Activated T-cell treated with anti-CD3 and anti-CD28 coated beads, Interleukin-2, amount 50 U/mL, for 48 hours (primary cell): ENCODE data around the gene ZNF605.
"Not testable (repeated sequence)": the region's sequence is repeated elsewhere in the genome, so short reads cannot be mapped to it uniquely, and the experiment has no call there.

Experiments used
- DNase-seq, 2 experiments: peaks; one replicate each; pipeline ENCODE4 v3.0.0-alpha.2; 2020

The ZNF605 gene

GRCh38 chr12:132904718-132905328 lies 51.3 kb downstream of the ZNF605 start:
- DNase-seq, result peak; percentile 94 to 95

GRCh38 chr12:132899033-132899432 lies 57.1 kb downstream of the ZNF605 start:
- DNase-seq, result no peak

GRCh38 chr12:132888852-132889251 lies 67.3 kb downstream of the ZNF605 start:
- DNase-seq, result no peak

- peak; percentile 92 to 95 for DNase-seq
Observed at GRCh38 chr12:132887513-132888351, 68.4 kb downstream of the ZNF605 start, which contains the start of gene CHFR. Gene CHFR, minus strand, starts transcription at chr12:132887605. Its CDS starts 277 bp downstream, at chr12:132887328.

DNA sequence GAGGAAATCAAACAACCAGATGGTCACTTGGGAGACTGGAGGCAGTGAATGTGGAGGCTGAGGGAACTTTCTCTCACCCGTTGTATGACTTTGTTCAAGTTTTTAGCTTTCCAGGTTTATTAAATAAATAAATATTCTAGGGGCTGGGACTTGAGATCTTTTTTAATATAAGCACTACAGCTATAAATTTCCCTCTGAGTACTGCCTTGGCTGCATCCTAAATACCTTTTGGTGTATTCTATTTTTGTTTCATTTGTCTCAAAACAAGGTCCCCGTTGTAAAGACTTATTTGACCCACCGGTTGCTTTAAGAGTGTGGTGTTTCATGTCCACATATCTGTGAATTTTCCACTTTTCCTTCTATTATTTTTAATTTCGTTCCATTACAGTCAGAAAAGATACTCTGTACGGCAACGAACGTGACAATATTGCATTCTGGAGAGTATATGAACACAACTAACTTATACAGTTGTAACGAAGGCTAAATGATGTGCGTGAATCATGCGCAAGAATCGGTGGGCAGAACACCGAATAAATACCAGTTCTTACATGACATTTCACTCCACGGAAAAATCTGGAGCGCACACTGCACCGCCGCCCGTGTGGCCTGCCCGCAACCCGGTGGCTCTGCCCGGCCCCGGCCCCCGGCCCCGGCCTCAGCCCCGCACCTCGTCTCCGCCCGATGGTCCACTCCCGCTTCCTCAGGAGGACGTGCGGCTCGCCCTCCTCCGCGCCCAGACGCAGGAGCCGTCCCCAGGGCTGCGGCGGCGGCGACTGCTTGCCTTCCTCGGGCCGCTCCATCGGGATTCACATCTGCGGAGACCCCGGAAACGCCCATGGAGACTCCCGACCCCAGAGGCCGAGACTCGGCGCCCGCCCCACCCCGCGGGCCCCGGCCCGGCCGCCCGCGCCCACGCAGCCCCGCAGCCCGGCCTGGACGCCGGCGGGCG lies 69.3 kb downstream of the ZNF605 start:
- no peak for DNase-seq

GRCh38 chr12:132881818-132882217 lies 74.3 kb downstream of the ZNF605 start:
- no peak for DNase-seq

GRCh38 chr12:132874620-132875019 lies 81.5 kb downstream of the ZNF605 start:
- DNase-seq, result not testable (repeated sequence)

- no peak for DNase-seq
Observed at GRCh38 chr12:132874175-132874574, 81.9 kb downstream of the ZNF605 start.

DNA sequence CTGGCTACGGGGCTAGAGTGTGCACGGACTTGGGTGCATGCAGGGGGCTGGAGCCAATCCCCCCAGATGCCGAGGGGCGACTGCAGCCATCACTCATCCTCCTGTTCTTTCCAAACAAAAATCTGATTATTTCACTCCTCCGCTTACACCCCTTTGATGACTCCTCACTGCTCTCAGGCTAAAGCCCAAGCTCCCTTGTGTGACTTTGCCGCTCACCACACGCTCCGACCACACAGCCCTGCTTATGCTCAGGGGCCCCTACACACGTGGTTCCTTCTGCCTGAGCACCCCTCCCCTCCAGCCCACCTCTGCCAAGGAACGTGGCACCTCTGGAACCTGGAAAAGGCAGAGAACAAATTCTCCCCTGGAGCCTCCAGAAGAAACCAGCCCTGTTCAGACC lies 82.4 kb downstream of the ZNF605 start:
- peak; percentile 34 to 37 for DNase-seq

- peak; percentile 29 to 54 for DNase-seq
Observed at GRCh38 chr12:132872975-132873421, 83.1 kb downstream of the ZNF605 start.

- DNase-seq, result no peak
Observed at GRCh38 chr12:132872073-132872855, 83.8 kb downstream of the ZNF605 start.

DNA sequence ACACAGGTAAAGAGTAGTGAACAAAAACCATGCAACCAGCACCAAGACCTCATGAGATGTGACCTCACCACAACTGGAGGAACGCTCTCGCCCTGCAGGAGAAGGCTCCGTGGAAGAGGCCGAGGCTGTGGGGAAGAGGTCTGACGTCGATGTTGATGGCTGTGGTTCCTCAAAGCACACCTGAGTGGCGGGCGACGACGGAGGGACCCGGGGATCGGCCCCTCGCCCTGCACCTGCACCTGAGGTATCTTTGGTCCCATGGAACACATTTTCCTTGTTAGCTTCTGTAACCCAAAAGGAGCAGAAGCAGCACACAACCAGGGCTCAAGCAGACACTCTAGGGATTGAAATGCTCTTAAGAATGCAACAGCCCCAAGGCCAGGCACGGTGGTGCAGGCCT lies 86.6 kb downstream of the ZNF605 start:
- no peak for DNase-seq
